ENCODE measurements around the gene TWIST2. TPM values are rescaled to one million over a fixed set of nuclear protein-coding genes. Genes with fewer than 3 reads are reported as not detected.
A peak's percentile ranks its signal among the peaks of the same experiment; 100 is the strongest.

The TWIST2 gene
- total RNA-seq, 4 donors from 2014 or later, result 1.4 to 41.3 (median 15.7) TPM

DNA sequence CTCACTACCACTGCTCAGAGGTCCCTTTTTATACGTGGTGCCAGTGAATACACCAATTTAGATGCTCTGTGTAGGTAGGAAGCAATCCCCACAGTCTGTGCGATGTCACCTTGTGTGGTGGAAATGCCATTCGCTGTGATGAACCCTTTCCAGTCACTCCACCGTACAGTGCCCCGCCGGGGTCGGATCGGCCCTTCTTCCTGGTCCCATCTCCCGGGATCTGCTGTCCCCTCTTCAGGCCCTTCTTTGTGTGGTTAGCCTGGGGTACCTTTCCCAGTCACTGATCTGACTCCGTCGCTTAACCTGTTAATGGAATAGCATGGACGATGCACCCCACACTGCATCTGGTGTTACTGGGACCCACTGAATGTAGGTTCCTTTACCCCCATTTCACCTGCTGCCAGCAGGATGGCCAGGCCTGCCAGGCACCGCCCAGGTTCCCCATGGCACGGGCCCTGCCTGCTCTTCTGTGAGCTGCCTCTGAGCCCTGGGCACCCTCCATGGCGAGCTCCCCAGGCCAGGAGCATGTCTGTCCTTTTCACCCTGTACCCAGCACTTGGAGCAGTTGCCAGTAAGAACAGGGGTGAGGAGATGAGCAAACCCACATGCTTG lies 18.0 kb downstream of the TWIST2 start:
- no peak for DNase-seq
- peaks cover 0 to 24% (median 5%) of the 10 kb centered on the region in 4 donors for H3K4me1 ChIP-seq
- TF ChIP-seq POLR2A (IDR thresholded peaks at IDR 0.05) (no peak), CTCF (IDR thresholded peaks at IDR 0.05) (no peak)
- H3K27ac ChIP-seq, result no peak overlapping the region
- H3K9me3 ChIP-seq, result no peaks in the 10 kb centered on the region
- H3K36me3 ChIP-seq, result no peaks in the 10 kb centered on the region
- H3K4me3 ChIP-seq, result no peak overlapping the region
- H3K27me3 ChIP-seq, result no peaks in the 10 kb centered on the region

DNA sequence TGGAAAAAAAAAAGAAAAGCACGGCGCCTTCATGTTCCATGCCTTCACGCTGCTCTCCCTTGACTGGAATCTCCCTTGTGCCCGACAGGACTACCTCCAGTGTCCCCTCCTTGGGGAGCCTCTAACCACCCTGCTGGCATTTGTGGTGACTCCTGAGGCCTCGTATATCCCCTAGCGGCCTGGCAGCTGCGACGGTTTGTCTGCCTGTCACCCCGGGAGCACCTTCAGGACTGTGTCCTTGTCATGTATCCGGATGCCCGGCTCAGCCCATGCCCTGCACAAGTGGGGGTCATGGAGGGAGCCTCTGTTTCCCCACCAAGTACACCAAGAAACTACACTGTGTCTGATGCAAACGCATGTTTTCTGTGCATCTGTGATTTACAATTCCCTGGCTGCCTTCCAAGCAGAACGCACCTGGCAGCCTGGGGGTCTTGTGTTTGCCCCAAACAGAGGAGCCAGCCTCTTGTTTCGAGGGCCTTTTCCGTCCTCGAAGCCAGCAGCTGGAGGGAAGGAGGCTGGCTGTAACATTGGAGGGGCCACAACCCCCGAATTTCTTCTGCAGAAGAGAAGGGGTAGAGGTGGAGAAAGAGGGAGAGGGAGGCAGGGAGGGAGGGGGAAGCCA lies 18.9 kb downstream of the TWIST2 start:
- no peak for DNase-seq
- peaks cover 0 to 24% (median 5%) of the 10 kb centered on the region in 4 donors for H3K4me1 ChIP-seq
- no peak overlapping the region for H3K4me3 ChIP-seq
- H3K36me3 ChIP-seq, result no peaks in the 10 kb centered on the region
- no peak overlapping the region for H3K27ac ChIP-seq
- TF ChIP-seq CTCF (IDR thresholded peaks at IDR 0.05), result no peak
- no peak for TF ChIP-seq POLR2A (IDR thresholded peaks at IDR 0.05)
- no peaks in the 10 kb centered on the region for H3K27me3 ChIP-seq
- H3K9me3 ChIP-seq, result no peaks in the 10 kb centered on the region

DNA sequence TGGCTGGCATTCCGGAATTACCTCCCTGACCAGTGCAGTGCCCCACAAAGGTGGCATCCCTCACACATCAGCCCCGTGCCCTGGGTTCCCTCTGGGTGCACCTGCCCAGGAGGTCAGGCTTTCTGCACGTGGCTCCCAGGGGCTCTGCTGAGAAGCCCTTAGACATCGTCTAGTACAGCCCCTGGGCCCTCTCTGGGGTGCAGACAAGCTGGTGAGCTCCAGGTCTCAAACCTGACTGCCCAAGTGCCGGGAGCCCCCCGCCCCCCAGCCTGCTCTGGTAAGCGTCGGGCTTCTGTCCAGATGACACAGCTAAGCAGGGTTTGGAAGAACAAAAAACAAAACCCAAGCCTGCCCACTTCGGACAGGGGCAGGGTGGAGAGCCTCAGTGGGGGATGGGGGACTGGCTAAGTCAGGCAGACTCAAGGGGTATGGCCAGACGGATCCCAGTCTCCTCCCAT lies 20.2 kb downstream of the TWIST2 start:
- TF ChIP-seq POLR2A (IDR thresholded peaks at IDR 0.05) (no peak), CTCF (IDR thresholded peaks at IDR 0.05) (no peak)
- Histone ChIP-seq H3K27me3 (no peaks in the 10 kb centered on the region), H3K9me3 (no peaks in the 10 kb centered on the region), H3K27ac (peak overlapping the region in 1 of 4 donors; percentile 9), H3K4me3 (no peak overlapping the region), H3K36me3 (no peaks in the 10 kb centered on the region), H3K4me1 (peaks cover 0 to 24% (median 5%) of the 10 kb centered on the region in 4 donors)
- no peak for DNase-seq

DNA sequence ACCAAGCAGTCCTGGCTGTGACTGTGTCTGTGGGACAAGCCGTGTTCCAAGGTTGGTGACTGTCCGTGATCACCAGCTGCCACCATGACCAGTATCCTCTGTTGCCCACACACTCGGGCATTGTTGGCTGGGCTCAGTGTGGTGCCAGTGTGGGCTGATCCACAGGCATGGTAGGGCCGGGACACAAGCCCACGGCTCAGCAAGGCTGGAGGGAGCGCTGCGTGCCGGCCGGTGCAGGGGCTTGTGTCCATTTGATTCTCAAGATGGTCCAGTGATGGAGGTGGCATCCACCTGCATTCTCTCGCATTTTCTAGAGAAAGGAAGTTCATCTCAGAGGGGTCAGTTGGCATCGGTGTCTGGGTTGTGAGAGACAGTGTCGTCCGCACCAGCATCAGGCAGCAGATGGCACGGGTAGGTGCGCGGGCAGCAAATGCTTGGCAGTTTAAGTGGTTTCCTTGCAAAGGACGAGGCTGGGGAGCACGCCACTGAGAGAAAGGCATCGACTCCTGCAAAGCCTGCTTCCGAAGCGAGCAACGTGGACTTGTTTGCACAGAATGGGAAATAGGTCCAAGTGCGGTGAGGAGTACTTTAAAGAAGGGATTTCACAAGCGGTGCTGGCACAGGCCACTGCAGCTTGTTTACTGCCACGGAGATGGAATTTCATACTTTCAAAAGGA lies 20.9 kb downstream of the TWIST2 start:
- H3K27ac ChIP-seq, result peak overlapping the region in 1 of 4 donors; percentile 9

More for the DNA sequence above, 20.9 kb downstream of the TWIST2 start:
- DNase-seq, result peak in 1 of 3 donors; percentile 70
- peaks cover 0 to 22% (median 5%) of the 10 kb centered on the region in 4 donors for H3K4me1 ChIP-seq
- TF ChIP-seq CTCF (IDR thresholded peaks at IDR 0.05), result no peak
- TF ChIP-seq POLR2A (IDR thresholded peaks at IDR 0.05), result no peak
- no peaks in the 10 kb centered on the region for H3K27me3 ChIP-seq
- no peak overlapping the region for H3K4me3 ChIP-seq
- H3K36me3 ChIP-seq, result no peaks in the 10 kb centered on the region
- H3K9me3 ChIP-seq, result no peaks in the 10 kb centered on the region
